Measurements from ENCODE around the gene ETS1.

DNA sequence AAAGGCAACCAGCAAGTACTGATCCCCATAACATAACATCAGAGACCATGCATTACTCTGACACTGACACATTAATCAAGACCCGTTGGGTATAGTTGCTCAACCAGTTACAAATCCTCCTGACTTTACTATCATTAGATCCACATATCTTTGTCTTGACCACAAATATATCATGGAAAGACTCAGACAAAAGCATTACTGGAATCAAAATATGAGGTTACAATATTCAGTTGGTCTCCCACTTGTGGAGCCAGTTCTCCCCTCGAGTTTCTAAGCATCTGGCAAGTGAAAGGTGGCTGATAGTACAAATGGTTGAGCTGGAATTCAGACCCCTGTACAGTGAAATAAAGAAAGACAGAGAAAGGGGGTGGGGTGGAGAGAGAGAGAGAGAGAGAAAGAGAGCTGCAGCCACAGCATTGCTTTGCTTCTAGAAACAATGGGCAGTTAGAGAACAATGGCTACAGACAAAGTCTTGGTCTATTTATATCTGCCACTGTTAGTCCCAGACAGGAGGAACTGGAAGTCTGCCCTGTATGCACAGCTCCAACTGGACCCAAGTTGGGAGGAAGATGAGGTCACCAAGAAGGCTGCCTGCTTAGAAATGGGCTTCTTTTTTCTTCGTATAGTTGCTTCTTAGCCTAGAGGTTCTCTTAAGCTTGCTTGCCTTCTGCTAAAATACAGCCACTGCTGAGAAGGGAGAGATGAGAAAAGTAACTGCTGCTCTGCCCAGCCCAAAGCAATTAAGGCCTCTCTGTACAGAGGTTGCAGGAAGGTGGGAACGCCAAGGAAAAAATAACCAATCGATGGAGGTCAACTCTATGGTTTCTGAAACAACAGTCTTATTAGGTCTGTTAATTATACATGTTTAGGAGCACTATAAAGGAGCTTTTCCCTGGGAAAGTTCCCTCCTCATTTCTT lies 85.5 kb downstream of the ETS1 start:
- TF ChIP-seq, protein P1, sequence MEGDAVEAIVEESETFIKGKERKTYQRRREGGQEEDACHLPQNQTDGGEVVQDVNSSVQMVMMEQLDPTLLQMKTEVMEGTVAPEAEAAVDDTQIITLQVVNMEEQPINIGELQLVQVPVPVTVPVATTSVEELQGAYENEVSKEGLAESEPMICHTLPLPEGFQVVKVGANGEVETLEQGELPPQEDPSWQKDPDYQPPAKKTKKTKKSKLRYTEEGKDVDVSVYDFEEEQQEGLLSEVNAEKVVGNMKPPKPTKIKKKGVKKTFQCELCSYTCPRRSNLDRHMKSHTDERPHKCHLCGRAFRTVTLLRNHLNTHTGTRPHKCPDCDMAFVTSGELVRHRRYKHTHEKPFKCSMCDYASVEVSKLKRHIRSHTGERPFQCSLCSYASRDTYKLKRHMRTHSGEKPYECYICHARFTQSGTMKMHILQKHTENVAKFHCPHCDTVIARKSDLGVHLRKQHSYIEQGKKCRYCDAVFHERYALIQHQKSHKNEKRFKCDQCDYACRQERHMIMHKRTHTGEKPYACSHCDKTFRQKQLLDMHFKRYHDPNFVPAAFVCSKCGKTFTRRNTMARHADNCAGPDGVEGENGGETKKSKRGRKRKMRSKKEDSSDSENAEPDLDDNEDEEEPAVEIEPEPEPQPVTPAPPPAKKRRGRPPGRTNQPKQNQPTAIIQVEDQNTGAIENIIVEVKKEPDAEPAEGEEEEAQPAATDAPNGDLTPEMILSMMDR (IDR thresholded peaks at IDR 0.05 in 4 of 5, conservative IDR thresholded peaks at IDR 0.05 in 1 of 5): no peak
- TF ChIP-seq POLR2A (IDR thresholded peaks at IDR 0.05): no peak

Measured in gastrocnemius medialis (tissue), 4 donors.